Activated CD8-positive, alpha-beta memory T cell treated with anti-CD3 and anti-CD28 coated beads for 4 hours (primary cell): ENCODE measurements around the gene NES.

ENCODE experiments used
- DNase-seq, 2 donors: peaks; one replicate each; pipeline ENCODE4 v3.0.0-alpha.2; 2020; ENCODE audit warnings: low read depth in 2 of 2

Gene NES

GRCh38 chr1:156704930-156705320 is 27.7 kb upstream of the NES start:
- no peak for DNase-seq

- no peak for DNase-seq
Measured at GRCh38 chr1:156704166-156704711, 27.0 kb upstream of the NES start.

DNA sequence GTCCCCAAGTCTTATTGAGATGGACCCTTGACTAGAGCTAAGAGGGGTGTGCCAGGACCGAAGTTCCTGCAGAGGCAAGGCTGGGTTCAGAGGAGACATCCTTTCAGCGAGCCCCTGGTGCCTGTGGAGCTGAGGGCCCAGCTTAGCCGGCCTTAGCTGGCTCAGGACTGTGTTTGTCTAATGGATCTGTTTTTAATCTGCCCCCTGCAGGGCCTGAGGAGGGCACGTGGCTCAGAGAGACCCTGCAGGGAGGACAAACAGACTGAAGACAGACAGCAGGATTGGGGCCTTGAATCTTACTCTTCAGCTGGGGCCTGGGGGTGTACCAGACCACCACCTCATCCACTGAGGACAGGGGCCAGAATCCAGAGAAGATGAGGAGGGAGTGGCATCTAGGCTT is 26.5 kb upstream of the NES start:
- DNase-seq, result no peak

GRCh38 chr1:156703336-156703735 is 26.1 kb upstream of the NES start:
- no peak for DNase-seq

DNA sequence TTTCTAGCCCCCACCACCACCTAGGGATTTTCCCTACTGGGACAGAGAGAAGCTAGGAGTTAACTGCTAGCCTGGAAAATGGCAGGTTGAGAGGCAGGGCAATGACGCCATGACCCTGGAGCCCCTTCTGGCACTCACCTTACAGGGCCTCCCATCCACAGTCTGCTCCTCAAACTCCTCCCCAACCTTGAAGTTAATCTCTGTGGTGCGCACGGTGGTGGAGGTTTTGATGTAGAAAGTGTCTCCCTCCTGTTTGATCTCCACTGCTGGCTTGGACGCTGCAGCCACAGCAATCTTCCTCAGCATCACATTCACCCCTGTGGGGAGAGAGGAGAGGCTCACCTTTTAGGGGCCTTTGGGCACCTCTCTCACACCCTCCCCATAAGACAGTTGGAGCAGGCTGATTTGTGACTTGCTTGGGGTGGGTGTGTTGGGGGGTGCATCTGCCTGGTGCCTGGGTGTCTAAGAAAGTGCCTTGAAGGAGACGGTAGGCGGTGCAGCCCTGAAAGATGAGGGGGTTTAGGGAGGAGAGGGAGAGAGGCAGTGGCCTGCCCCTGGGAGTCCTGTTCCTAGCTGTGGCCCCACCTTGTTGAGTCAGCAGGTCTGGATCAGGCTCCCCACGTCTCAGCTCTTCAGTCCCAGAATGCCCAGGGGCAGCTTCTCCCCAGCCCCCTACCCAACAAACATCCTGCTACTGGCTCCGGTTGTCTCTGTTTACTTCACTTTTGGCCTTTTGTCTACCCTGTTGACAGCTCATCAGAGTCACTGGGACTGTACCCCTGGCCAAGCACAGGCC is 23.7 kb upstream of the NES start:
- no peak for DNase-seq

- DNase-seq, result no peak
Measured at GRCh38 chr1:156698995-156699394, 21.8 kb upstream of the NES start.

GRCh38 chr1:156697481-156697880 is 20.3 kb upstream of the NES start:
- no peak for DNase-seq

GRCh38 chr1:156696755-156697154 is 19.5 kb upstream of the NES start:
- DNase-seq, result no peak

DNA sequence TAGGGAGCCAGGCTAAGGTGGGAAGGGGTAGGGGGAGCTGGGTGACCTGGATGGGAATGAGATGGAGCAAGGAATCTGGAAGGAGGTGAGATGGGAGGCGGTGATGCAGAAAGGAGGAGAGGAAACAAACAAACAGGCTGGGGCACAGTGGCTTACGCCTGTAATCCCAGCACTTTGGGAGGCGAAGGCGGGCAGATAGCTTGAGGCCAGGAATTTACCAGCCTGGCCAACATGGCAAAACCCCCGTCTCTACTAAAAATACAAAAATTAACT is 17.4 kb upstream of the NES start:
- no peak for DNase-seq

- no peak for DNase-seq
Measured at GRCh38 chr1:156693848-156694689, 16.9 kb upstream of the NES start.

DNA sequence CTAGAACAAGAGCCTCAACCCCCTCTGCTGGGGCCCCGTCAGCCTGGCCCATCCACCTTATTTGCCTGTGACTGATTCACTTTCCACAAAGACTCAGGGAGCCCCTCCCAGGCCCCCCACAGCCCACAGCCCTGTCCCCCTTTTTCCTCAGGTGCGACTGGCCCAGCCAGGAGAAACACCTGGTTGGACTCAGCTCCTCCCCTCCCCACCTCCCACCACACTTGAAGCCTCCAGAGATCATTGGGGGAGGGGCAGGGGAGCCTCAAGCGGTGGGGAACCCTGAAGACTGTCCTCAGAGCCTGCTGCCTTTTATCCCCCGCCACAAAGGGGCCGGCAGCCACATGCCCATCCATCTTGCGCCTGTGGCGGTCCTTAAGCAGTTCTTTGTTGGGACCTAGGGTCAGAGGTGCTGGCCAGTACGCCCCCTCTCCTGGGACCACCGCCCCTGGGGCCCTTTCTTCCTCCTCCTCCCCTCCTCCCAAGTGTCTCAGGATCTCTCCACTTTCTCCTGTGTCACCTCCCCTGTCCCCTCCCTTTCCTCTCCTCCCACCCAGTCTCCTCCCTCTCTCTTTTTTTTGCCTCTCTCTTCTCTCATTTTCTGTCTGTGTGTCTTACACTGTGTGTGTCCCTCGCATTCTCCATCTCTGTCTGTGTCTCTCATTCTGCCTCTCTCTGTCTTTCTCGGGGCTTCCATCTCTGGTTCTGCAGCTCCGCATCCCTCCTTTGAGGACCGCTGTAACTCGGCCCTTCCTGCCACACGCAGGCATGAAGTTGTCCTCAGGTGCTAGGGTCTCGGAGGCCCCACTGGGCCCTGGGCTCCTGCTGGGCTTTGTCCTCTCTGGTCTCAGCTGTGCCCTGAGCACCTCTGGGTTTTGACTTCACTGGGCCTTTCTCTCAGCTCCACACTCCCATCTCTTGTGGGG is 16.0 kb upstream of the NES start:
- no peak for DNase-seq

- DNase-seq, result no peak
Measured at GRCh38 chr1:156692441-156692924, 15.3 kb upstream of the NES start.

GRCh38 chr1:156691665-156692440 is 14.6 kb upstream of the NES start:
- DNase-seq, result no peak

DNA sequence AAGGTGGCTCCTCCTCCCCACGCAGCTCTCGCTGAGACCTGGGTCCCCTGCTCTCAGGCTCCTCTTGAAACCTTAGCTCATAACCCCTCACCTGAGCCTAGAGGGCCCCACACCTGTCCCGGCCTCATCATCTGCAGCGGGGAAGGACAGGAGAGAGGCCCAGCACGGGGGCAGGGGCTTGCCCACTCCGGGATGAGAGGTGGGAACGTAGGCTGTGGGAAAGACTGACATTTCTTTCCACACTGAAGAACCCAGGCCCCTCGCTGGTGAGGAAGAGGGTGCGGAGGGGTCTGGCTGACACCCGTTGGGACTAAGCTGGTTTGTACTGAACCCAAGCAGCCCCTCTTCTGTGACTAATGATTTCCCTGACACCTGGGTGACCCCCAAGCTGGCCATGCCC is 14.0 kb upstream of the NES start:
- DNase-seq, result no peak

- DNase-seq, result no peak
Measured at GRCh38 chr1:156690675-156691036, 13.4 kb upstream of the NES start.

DNA sequence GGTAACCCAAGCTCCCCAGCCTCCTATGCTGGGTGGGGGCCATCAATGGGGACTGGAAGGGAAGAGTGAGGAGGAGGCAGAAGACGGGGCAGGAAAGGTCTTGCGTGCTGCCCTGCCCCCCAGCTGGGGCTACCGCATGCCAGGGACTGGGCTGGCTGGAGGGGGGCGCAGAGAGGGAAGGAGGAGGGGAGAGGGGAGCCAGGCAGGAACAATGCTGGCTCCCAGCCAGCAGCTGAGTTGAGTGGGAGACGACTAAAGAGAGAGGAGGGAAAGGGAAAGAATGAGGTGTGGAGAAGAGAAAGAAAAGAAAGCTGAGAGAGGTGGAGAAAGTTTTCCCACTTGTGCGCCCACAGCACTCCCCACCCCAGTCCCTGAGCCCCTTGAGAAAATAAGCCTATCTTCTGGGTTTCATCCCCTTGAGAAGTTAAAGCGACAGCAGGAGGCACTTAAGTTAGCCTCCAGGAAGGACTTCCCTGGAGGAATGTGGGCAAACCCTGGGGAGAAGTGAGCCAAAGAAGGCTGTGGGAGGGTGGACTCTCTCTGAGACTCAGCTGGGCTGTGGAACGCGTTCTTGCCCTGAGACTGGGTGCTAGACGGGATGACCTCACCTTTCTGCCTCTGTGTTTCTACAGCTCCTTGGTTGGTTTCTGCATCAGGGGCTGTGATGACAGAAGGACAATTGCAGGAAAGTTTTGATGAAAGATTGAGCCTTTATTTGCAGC is 12.9 kb upstream of the NES start:
- no peak for DNase-seq

- DNase-seq, result peak; percentile 47 to 57
Measured at GRCh38 chr1:156689035-156689952, 12.1 kb upstream of the NES start.

GRCh38 chr1:156684227-156684782 is 7.1 kb upstream of the NES start:
- no peak for DNase-seq
